ENCODE data around the gene IGF2R. TPM values are rescaled to one million over a fixed set of nuclear protein-coding genes. Genes with fewer than 3 reads are reported as not detected.

IGF2R gene
- total RNA-seq, 1 experiment from 2014 or later: 112 TPM

GRCh38 chr6:159941286-159942113 is 27.4 kb upstream of the IGF2R start:
- Histone ChIP-seq H3K4me1 (peaks cover 6% of the 10 kb centered on the region; the same call in 1 of the 2 replicates), H3K9me3 (replicated peaks) (peaks cover 12% of the 10 kb centered on the region), H3K4me3 (no peak overlapping the region), H3K27ac (no peak overlapping the region), H3K36me3 (no peaks in the 10 kb centered on the region), H3K27me3 (no peaks in the 10 kb centered on the region)
- DNase-seq: peak in 1 of 2 experiments; percentile 53

GRCh38 chr6:159943101-159943632 is 25.7 kb upstream of the IGF2R start:
- DNase-seq: no peak
- peaks cover 12% of the 10 kb centered on the region for H3K9me3 ChIP-seq (replicated peaks)
- H3K4me1 ChIP-seq: peaks cover 6% of the 10 kb centered on the region; the same call in 1 of the 2 replicates
- no peak overlapping the region for H3K4me3 ChIP-seq
- no peaks in the 10 kb centered on the region for H3K36me3 ChIP-seq
- no peaks in the 10 kb centered on the region for H3K27me3 ChIP-seq
- no peak overlapping the region for H3K27ac ChIP-seq

GRCh38 chr6:159943968-159944598 is 24.8 kb upstream of the IGF2R start:
- H3K27ac ChIP-seq: no peak overlapping the region
- no peak for DNase-seq
- H3K9me3 ChIP-seq (replicated peaks): peaks cover 12% of the 10 kb centered on the region
- H3K4me3 ChIP-seq: no peak overlapping the region
- H3K27me3 ChIP-seq: no peaks in the 10 kb centered on the region
- peaks cover 6% of the 10 kb centered on the region; the same call in 1 of the 2 replicates for H3K4me1 ChIP-seq
- H3K36me3 ChIP-seq: no peaks in the 10 kb centered on the region

GRCh38 chr6:159945801-159946392 is 23.0 kb upstream of the IGF2R start:
- Histone ChIP-seq H3K4me3 (no peak overlapping the region), H3K27me3 (no peaks in the 10 kb centered on the region), H3K36me3 (no peaks in the 10 kb centered on the region), H3K9me3 (replicated peaks) (peaks cover 12% of the 10 kb centered on the region), H3K27ac (no peak overlapping the region), H3K4me1 (peaks cover 6% of the 10 kb centered on the region; the same call in 1 of the 2 replicates)
- peak in 1 of 2 experiments; percentile 56 for DNase-seq

- Histone ChIP-seq H3K27ac (no peak overlapping the region), H3K4me1 (peaks cover 7% of the 10 kb centered on the region; the same call in 1 of the 2 replicates), H3K9me3 (replicated peaks) (peaks cover 12% of the 10 kb centered on the region), H3K36me3 (no peaks in the 10 kb centered on the region), H3K4me3 (no peak overlapping the region), H3K27me3 (no peaks in the 10 kb centered on the region)
- no peak for DNase-seq
These were observed 22.0 kb upstream of the IGF2R start for GRCh38 chr6:159946912-159947311.

GRCh38 chr6:159948199-159948598 is 20.7 kb upstream of the IGF2R start:
- Histone ChIP-seq H3K36me3 (no peaks in the 10 kb centered on the region), H3K27ac (no peak overlapping the region), H3K4me3 (no peak overlapping the region), H3K27me3 (no peaks in the 10 kb centered on the region), H3K4me1 (peaks cover 18% of the 10 kb centered on the region), H3K9me3 (replicated peaks) (peaks cover 12% of the 10 kb centered on the region)
- no peak for DNase-seq

- Histone ChIP-seq H3K9me3 (replicated peaks) (no peaks in the 10 kb centered on the region), H3K27ac (no peak overlapping the region), H3K36me3 (no peaks in the 10 kb centered on the region), H3K4me1 (peaks cover 21% of the 10 kb centered on the region), H3K4me3 (no peak overlapping the region), H3K27me3 (no peaks in the 10 kb centered on the region)
- peak in 1 of 2 experiments; percentile 23 for DNase-seq
These were observed 17.1 kb upstream of the IGF2R start for GRCh38 chr6:159951772-159952171.

GRCh38 chr6:159952289-159953005 is 16.4 kb upstream of the IGF2R start:
- no peak for DNase-seq
- Histone ChIP-seq H3K27ac (peak overlapping the region; percentile 69), H3K4me3 (peak overlapping the region; percentile 42), H3K36me3 (no peaks in the 10 kb centered on the region), H3K4me1 (peaks cover 21% of the 10 kb centered on the region), H3K9me3 (replicated peaks) (no peaks in the 10 kb centered on the region), H3K27me3 (no peaks in the 10 kb centered on the region)

- DNase-seq: peak; percentile 95 to 97
- Histone ChIP-seq H3K4me1 (peaks cover 21% of the 10 kb centered on the region), H3K27ac (peak overlapping the region; percentile 69), H3K4me3 (peak overlapping the region; percentile 42), H3K36me3 (no peaks in the 10 kb centered on the region), H3K9me3 (replicated peaks) (no peaks in the 10 kb centered on the region), H3K27me3 (no peaks in the 10 kb centered on the region)
These were observed 15.7 kb upstream of the IGF2R start for GRCh38 chr6:159953091-159953601.

- Histone ChIP-seq H3K4me1 (peaks cover 32% of the 10 kb centered on the region), H3K36me3 (no peaks in the 10 kb centered on the region), H3K9me3 (replicated peaks) (no peaks in the 10 kb centered on the region; the same call in 1 of the 2 replicates), H3K27ac (no peak overlapping the region), H3K27me3 (peaks cover 7% of the 10 kb centered on the region; the same call in 1 of the 2 replicates), H3K4me3 (no peak overlapping the region)
- DNase-seq: no peak
These were observed 12.9 kb upstream of the IGF2R start for GRCh38 chr6:159955945-159956361.

GRCh38 chr6:159957071-159957673 is 11.7 kb upstream of the IGF2R start:
- H3K27ac ChIP-seq: no peak overlapping the region
- H3K9me3 ChIP-seq (replicated peaks): no peaks in the 10 kb centered on the region; the same call in 1 of the 2 replicates
- no peak overlapping the region for H3K4me3 ChIP-seq
- DNase-seq: no peak
- no peaks in the 10 kb centered on the region for H3K36me3 ChIP-seq
- H3K27me3 ChIP-seq: peaks cover 7% of the 10 kb centered on the region; the same call in 1 of the 2 replicates
- peaks cover 29% of the 10 kb centered on the region for H3K4me1 ChIP-seq

GRCh38 chr6:159959165-159959975 is 9.5 kb upstream of the IGF2R start:
- H3K27ac ChIP-seq: no peak overlapping the region
- no peak overlapping the region for H3K4me3 ChIP-seq
- peak; percentile 45 to 67 for DNase-seq
- H3K27me3 ChIP-seq: peaks cover 11% of the 10 kb centered on the region
- H3K9me3 ChIP-seq (replicated peaks): no peaks in the 10 kb centered on the region; the same call in 1 of the 2 replicates
- H3K36me3 ChIP-seq: no peaks in the 10 kb centered on the region
- H3K4me1 ChIP-seq: peaks cover 12% of the 10 kb centered on the region

GRCh38 chr6:159959976-159960384 is 8.9 kb upstream of the IGF2R start:
- H3K27me3 ChIP-seq: peaks cover 11% of the 10 kb centered on the region
- DNase-seq: no peak
- no peak overlapping the region for H3K27ac ChIP-seq
- peaks cover 12% of the 10 kb centered on the region for H3K4me1 ChIP-seq
- H3K4me3 ChIP-seq: no peak overlapping the region
- no peaks in the 10 kb centered on the region; the same call in 1 of the 2 replicates for H3K9me3 ChIP-seq (replicated peaks)
- no peaks in the 10 kb centered on the region for H3K36me3 ChIP-seq

Data from SJCRH30 (cell line).